NCI-H2029 treated with DMSO at 0.1 percent for 48 hours (cell line): Measurements from ENCODE around the gene PTPN3.

Source experiments
- DNase-seq: peaks from one replicate; lab custom pipeline; 2025; lab: John Stamatoyannopoulos, UW

The PTPN3 gene

GRCh38 chr9:109454041-109454440, 44.1 kb downstream of the PTPN3 start:
- DNase-seq: no peak

GRCh38 chr9:109453210-109453842, 44.8 kb downstream of the PTPN3 start:
- no peak for DNase-seq

GRCh38 chr9:109452761-109453160, 45.3 kb downstream of the PTPN3 start:
- no peak for DNase-seq

- no peak for DNase-seq
Observed at GRCh38 chr9:109451311-109452025, 46.6 kb downstream of the PTPN3 start.

- no peak for DNase-seq
Observed at GRCh38 chr9:109450346-109450745, 47.8 kb downstream of the PTPN3 start.

GRCh38 chr9:109449036-109449798, 48.9 kb downstream of the PTPN3 start:
- no peak for DNase-seq

GRCh38 chr9:109448223-109448622, 49.9 kb downstream of the PTPN3 start:
- DNase-seq: no peak

- no peak for DNase-seq
Observed at GRCh38 chr9:109447329-109448076, 50.6 kb downstream of the PTPN3 start.

GRCh38 chr9:109444771-109445320, 53.3 kb downstream of the PTPN3 start:
- DNase-seq: no peak

- DNase-seq: no peak
Observed at GRCh38 chr9:109442716-109443115, 55.4 kb downstream of the PTPN3 start.

- no peak for DNase-seq
Observed at GRCh38 chr9:109441296-109441695, 56.8 kb downstream of the PTPN3 start.

- DNase-seq: peak; percentile 58
Observed at GRCh38 chr9:109440797-109441287, 57.3 kb downstream of the PTPN3 start.

GRCh38 chr9:109440117-109440515, 58.0 kb downstream of the PTPN3 start:
- DNase-seq: no peak

- no peak for DNase-seq
Observed at GRCh38 chr9:109439378-109440116, 58.6 kb downstream of the PTPN3 start.

GRCh38 chr9:109437286-109437685, 60.8 kb downstream of the PTPN3 start:
- no peak for DNase-seq

- DNase-seq: no peak
Observed at GRCh38 chr9:109436071-109436470, 62.0 kb downstream of the PTPN3 start.

GRCh38 chr9:109433476-109433875, 64.6 kb downstream of the PTPN3 start:
- DNase-seq: no peak

GRCh38 chr9:109430231-109430630, 67.9 kb downstream of the PTPN3 start:
- DNase-seq: no peak

GRCh38 chr9:109428854-109429253, 69.3 kb downstream of the PTPN3 start:
- no peak for DNase-seq

- no peak for DNase-seq
Observed at GRCh38 chr9:109427886-109428285, 70.2 kb downstream of the PTPN3 start.
